Prostate gland (tissue), 2 donors: ENCODE results near the gene COL6A5. TPM values are rescaled to one million over a fixed set of nuclear protein-coding genes. Genes with fewer than 3 reads are reported as not detected.

Source experiments
- DNase-seq: peaks from one replicate; pipeline ENCODE4 v3.0.0-alpha.2; 2019; ENCODE audit warnings: low spot score
- H3K27ac ChIP-seq, 2 donors: fragments of 200-600 bp; sonication (generic); 2 replicates each; pipeline ENCODE4 v1.5.1; 2017 to 2019
- H3K27me3 ChIP-seq: fragments of 200-600 bp; sonication (generic); replicated peaks from 2 replicates; pipeline ENCODE4 v1.5.1; 2019; ENCODE audit not compliant: insufficient read depth
- H3K36me3 ChIP-seq, 2 donors: fragments of 200-600 bp; sonication (generic); 1 replicate in 1 of 2; 2 replicates in 1 of 2; pipeline versions ENCODE4 v1.5.1 to v1.8.1; 2017 to 2019
- H3K4me1 ChIP-seq: fragments of 200-600 bp; sonication (generic); replicated peaks from 2 replicates; pipeline ENCODE4 v1.5.1; 2019
- H3K4me3 ChIP-seq, 2 donors: fragments of 200-600 bp; sonication (generic); 2 replicates each; pipeline ENCODE4 v1.5.1; 2017 to 2019
- H3K9me3 ChIP-seq: fragments of 200-600 bp; sonication (generic); 2 replicates; pipeline ENCODE4 v1.5.1; 2017
- CTCF ChIP-seq, 4 experiments: fragments of 200-600 bp in 2 of 4; fragments of 450-650 bp in 2 of 4; sonication (generic) in 2 of 4; IDR thresholded peaks; 1 replicate in 3 of 4; 2 replicates in 1 of 4; pipeline ENCODE4 v1.5.1; 2016 to 2019; ENCODE audit warnings: antibody characterized with exemption in 4 of 4, mild to moderate bottlenecking in 2 of 4, moderate library complexity in 2 of 4
- POLR2A ChIP-seq: fragments of 450-650 bp; IDR thresholded peaks from one replicate; pipeline ENCODE4 v1.6.1; 2016; ENCODE audit warnings: antibody characterized with exemption, mild to moderate bottlenecking
- POLR2AphosphoS5 ChIP-seq: sonication (generic); formaldehyde crosslinking; IDR thresholded peaks from one replicate; pipeline ENCODE4 v1.6.1; 2017; ENCODE audit warnings: antibody characterized with exemption
- WGBS: methylation state at CpG from one replicate; pipeline ENCODE4 v1.1.5; 2018; 5-methylcytosine and 5-hydroxymethylcytosine counted together
- intact Hi-C: fragments of 100-400 bp; cut with DNase I; formaldehyde crosslinking; loops from one replicate; pipeline ENCODE4 v1.14.2; 2022
- total RNA-seq, 2 donors: library from RNA; depleted of rRNA; stranded (reverse); fragments of >200 nt; gene quantifications; one replicate each; pipeline ENCODE4 v1.1.0, GENCODE V29; 2016

COL6A5 gene
- total RNA-seq, 2 donors from 2014 or later, result 0.57 TPM; not detected in 1

DNA sequence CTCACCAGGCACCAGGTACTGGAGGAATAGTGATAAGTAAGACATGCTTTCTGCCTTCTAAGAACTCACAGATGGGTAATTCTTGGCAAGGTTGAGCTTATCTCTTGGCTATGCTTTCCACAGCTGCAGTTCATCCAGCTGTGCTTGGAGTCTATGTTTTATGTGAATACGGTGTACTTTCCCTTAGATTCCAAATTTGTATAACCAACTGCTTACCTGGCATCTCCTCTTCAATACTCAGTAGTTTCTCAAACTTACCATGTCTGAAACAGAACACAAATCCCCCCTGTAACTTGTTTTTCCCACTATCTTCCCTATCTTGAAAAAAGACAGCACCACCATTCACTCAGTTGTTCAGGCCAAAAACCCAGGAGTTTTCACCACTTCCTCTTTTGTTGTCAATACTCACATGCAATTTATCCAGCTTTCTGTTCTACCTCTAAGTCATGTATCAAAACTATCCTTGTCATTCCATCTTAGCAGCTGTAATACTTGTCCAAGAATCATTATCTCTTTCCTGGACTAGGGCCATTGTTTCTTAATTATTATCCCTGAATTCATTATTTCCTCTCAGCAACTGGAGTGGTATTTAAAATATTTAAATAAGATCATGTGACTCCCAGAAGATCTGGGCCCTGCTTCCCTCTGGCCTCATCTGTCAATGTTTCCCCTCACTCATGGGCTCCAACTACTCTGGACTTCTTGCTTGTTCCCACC lies 32.6 kb downstream of the COL6A5 start:
- no peak overlapping the region for H3K27ac ChIP-seq
- no peak for TF ChIP-seq CTCF (IDR thresholded peaks at IDR 0.05)
- no peak for TF ChIP-seq POLR2AphosphoS5
- TF ChIP-seq POLR2A, result no peak
- H3K4me3 ChIP-seq, result no peak overlapping the region
- H3K27me3 ChIP-seq, result no peaks in the 10 kb centered on the region
- H3K4me1 ChIP-seq, result no peaks in the 10 kb centered on the region
- H3K36me3 ChIP-seq, result no peaks in the 10 kb centered on the region
- DNase-seq, result no peak
- intact Hi-C loops, result no loop called here
- no peaks in the 10 kb centered on the region for H3K9me3 ChIP-seq
- WGBS, result 58% methylated on average over 1 of the region's 1 CpG

GRCh38 chr3:130378677-130379191 lies 33.3 kb downstream of the COL6A5 start:
- Histone ChIP-seq H3K27ac (no peak overlapping the region), H3K27me3 (no peaks in the 10 kb centered on the region), H3K4me1 (no peaks in the 10 kb centered on the region), H3K4me3 (no peak overlapping the region), H3K36me3 (no peaks in the 10 kb centered on the region), H3K9me3 (no peaks in the 10 kb centered on the region)
- intact Hi-C loops, result no loop called here
- no peak for DNase-seq
- WGBS, result 83% methylated on average over 7 of the region's 7 CpGs
- TF ChIP-seq CTCF (IDR thresholded peaks at IDR 0.05) (no peak), POLR2AphosphoS5 (no peak), POLR2A (no peak)

DNA sequence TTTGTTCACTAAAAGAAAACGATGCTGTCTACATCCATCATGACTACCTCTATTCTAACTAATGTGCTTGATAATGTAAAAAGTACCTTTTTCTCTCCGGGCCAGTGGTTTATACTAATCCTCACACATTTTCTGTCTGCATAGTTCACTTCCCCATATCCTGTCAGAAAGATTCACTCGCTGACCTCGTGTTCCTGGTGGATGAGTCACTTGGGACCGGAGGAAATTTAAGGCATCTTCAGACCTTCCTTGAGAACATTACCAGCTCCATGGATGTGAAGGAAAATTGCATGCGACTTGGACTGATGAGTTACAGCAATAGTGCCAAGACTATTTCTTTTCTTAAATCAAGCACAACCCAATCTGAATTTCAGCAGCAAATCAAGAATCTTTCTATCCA lies 33.8 kb downstream of the COL6A5 start:
- no peaks in the 10 kb centered on the region for H3K27me3 ChIP-seq
- DNase-seq, result no peak
- intact Hi-C loops, result no loop called here
- no peaks in the 10 kb centered on the region for H3K36me3 ChIP-seq
- WGBS, result 91% methylated on average over 6 of the region's 6 CpGs
- no peaks in the 10 kb centered on the region for H3K9me3 ChIP-seq
- H3K4me1 ChIP-seq, result no peaks in the 10 kb centered on the region
- TF ChIP-seq POLR2AphosphoS5 (no peak), POLR2A (no peak), CTCF (IDR thresholded peaks at IDR 0.05) (no peak)
- H3K27ac ChIP-seq, result no peak overlapping the region
- no peak overlapping the region for H3K4me3 ChIP-seq

- H3K9me3 ChIP-seq, result no peaks in the 10 kb centered on the region
- DNase-seq, result no peak
- intact Hi-C loops, result no loop called here
- H3K36me3 ChIP-seq, result no peaks in the 10 kb centered on the region
- no peaks in the 10 kb centered on the region for H3K4me1 ChIP-seq
- H3K27me3 ChIP-seq, result no peaks in the 10 kb centered on the region
- TF ChIP-seq POLR2A (no peak), POLR2AphosphoS5 (no peak), CTCF (IDR thresholded peaks at IDR 0.05) (no peak)
- no peak overlapping the region for H3K27ac ChIP-seq
- H3K4me3 ChIP-seq, result no peak overlapping the region
Observed at GRCh38 chr3:130380398-130380797, 34.9 kb downstream of the COL6A5 start.

DNA sequence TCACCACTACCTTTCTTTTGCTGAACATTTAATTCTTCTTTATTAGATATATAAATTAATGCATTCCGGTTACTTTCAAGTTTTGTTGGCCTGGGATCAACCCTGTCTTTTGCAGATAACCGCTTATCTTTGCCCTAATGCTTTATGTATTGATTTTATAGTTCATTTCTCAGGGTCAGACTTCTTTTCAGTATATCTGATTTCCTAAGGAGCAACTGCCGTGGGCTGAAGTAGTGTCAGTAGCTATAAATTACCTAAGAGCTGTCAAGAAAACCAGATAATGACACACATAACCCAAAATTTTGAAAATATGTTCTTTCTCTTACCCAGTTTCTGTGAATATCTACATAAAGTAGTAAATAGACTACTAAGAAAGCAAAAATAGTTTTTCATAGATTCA lies 38.0 kb downstream of the COL6A5 start:
- no peaks in the 10 kb centered on the region for H3K36me3 ChIP-seq
- no peaks in the 10 kb centered on the region for H3K27me3 ChIP-seq
- DNase-seq, result no peak
- H3K4me1 ChIP-seq, result no peaks in the 10 kb centered on the region
- 60% methylated on average over 3 of the region's 3 CpGs for WGBS
- intact Hi-C loops, result no loop called here
- no peaks in the 10 kb centered on the region for H3K9me3 ChIP-seq
- H3K4me3 ChIP-seq, result no peak overlapping the region
- no peak overlapping the region for H3K27ac ChIP-seq
- TF ChIP-seq POLR2AphosphoS5, result no peak
- TF ChIP-seq CTCF (IDR thresholded peaks at IDR 0.05), result no peak
- no peak for TF ChIP-seq POLR2A
